Peyer's patch (tissue), 4 donors: Measurements from ENCODE around the gene ELAPOR1.

ENCODE experiments used
- POLR2A ChIP-seq, 2 donors: fragments of 450-650 bp; IDR thresholded peaks; one replicate each; pipeline ENCODE4 v1.5.1; 2017; ENCODE audit warnings: antibody characterized with exemption in 2 of 2, mild to moderate bottlenecking in 2 of 2, moderate library complexity in 2 of 2
- TF ChIP-seq, protein P1 (sequence below), 6 experiments: fragments of 450-650 bp in 4 of 6; fragments of 200-600 bp in 2 of 6; sonication (generic) in 1 of 6; IDR thresholded peaks; one replicate each; pipeline ENCODE4 v1.5.1; 2017 to 2019; ENCODE audit warnings: antibody characterized with exemption in 6 of 6, mild to moderate bottlenecking in 3 of 6, moderate library complexity in 1 of 6

GRCh38 chr1:109136766-109137165 is 22.9 kb downstream of the ELAPOR1 start:
- TF ChIP-seq, protein P1, sequence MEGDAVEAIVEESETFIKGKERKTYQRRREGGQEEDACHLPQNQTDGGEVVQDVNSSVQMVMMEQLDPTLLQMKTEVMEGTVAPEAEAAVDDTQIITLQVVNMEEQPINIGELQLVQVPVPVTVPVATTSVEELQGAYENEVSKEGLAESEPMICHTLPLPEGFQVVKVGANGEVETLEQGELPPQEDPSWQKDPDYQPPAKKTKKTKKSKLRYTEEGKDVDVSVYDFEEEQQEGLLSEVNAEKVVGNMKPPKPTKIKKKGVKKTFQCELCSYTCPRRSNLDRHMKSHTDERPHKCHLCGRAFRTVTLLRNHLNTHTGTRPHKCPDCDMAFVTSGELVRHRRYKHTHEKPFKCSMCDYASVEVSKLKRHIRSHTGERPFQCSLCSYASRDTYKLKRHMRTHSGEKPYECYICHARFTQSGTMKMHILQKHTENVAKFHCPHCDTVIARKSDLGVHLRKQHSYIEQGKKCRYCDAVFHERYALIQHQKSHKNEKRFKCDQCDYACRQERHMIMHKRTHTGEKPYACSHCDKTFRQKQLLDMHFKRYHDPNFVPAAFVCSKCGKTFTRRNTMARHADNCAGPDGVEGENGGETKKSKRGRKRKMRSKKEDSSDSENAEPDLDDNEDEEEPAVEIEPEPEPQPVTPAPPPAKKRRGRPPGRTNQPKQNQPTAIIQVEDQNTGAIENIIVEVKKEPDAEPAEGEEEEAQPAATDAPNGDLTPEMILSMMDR (IDR thresholded peaks at IDR 0.05): no peak
- TF ChIP-seq POLR2A (IDR thresholded peaks at IDR 0.05): no peak
